ENCODE measurements around the gene LPP.

The LPP gene

DNA sequence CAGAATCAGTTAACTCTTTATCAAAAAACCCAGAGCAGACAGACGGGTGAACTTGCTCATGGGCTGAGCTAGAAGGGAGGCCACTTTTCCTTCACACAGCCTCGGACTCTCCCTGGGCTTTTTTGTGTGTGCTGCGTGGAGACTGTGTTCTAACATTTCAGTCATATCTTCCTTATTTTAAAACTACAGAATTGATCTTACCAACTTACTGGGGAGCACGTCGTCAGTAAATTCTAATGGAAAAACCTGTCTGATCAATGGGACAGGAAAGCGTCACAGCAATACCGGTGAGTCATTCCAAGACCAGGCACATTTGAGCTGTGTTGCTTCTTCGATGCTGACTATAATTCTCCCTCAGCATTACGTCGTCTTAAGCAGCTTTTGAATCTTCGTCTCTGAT is 145.1 kb downstream of the LPP start:
- in situ Hi-C loops (cut with HindIII; ENCODE audit: low pct_ligation_motif_present, low pct_unique_long_range_greater_than_20kb, low sequenced_read_pairs), result no loop called here
- DNase-seq, result no peak

DNA sequence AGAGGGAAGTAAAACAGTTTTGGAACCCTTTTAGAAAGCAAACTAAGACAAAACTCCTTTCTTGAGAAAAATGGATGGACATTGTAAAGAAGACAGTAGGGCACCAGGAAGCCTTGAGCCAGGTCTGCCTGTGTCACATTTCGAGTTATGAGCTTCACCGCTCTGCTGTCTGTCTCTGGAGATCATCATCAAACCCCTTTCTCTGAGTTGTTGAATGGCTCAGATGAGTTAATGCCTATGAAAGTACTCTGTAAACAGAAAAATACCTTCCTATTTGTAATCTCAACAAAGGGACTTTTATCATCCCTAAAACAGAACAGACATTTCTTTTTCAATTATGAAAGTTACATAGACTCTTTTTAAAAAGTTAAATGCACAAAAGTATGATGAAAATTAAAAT is 145.8 kb downstream of the LPP start:
- DNase-seq, result no peak
- in situ Hi-C loops (cut with HindIII; ENCODE audit: low pct_ligation_motif_present, low pct_unique_long_range_greater_than_20kb, low sequenced_read_pairs), result no loop called here

DNA sequence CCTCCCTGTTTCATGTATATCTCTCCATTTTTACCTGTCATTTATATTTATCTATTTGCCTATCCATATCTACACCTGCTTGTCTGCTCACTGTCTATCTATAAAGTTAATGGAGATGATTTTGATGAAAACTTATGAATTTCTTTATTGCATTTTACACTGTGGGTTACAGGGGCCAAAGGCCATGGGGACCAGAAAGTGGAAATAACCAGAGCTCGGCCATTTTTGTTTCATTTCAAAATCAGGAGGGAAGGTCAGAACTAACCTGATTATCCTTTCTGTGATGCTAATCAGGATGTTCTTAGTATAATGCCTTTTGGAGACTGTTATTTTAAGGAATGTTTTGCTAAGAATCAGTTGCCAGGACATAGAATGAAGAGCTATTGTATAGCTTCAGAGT is 147.2 kb downstream of the LPP start:
- DNase-seq, result no peak
- in situ Hi-C loops (cut with HindIII; ENCODE audit: low pct_ligation_motif_present, low pct_unique_long_range_greater_than_20kb, low sequenced_read_pairs), result no loop called here

DNA sequence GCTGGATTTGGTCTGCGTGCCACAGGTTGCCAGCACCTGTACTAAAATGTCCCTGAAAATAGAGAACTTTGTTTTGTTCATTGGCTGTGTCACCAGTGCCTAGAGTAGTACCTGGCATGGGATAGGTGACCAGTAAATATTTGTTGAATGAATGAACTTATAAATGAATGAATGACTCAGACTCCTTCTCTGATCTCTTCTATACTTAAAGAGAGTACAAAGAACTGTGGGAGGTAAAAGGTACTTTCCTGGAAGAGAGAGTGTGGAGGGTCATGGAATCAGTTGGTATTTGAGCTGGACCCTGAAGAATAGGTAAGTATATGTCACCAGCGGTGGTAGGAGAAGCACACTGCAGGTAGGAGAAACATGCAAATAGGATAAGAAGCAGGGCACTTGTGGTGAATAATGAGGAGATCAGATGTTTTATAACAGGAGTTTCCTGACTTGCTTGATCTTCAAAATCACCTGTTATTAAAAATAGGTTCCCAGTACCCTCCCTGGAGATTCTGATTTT is 149.4 kb downstream of the LPP start:
- no peak for DNase-seq
- in situ Hi-C loops (cut with HindIII; ENCODE audit: low pct_ligation_motif_present, low pct_unique_long_range_greater_than_20kb, low sequenced_read_pairs), result no loop called here

GRCh38 chr3:188303823-188304222 is 149.9 kb downstream of the LPP start:
- in situ Hi-C loops (cut with HindIII; ENCODE audit: low pct_ligation_motif_present, low pct_unique_long_range_greater_than_20kb, low sequenced_read_pairs), result no loop called here
- DNase-seq, result no peak

- in situ Hi-C loops (cut with HindIII; ENCODE audit: low pct_ligation_motif_present, low pct_unique_long_range_greater_than_20kb, low sequenced_read_pairs), result no loop called here
- no peak for DNase-seq
These were observed 150.5 kb downstream of the LPP start for GRCh38 chr3:188304501-188304900.

- DNase-seq, result no peak
- in situ Hi-C loops (cut with HindIII; ENCODE audit: low pct_ligation_motif_present, low pct_unique_long_range_greater_than_20kb, low sequenced_read_pairs), result no loop called here
These were observed 151.3 kb downstream of the LPP start for GRCh38 chr3:188305220-188305619.

GRCh38 chr3:188306435-188307005 is 152.6 kb downstream of the LPP start:
- in situ Hi-C loops (cut with HindIII; ENCODE audit: low pct_ligation_motif_present, low pct_unique_long_range_greater_than_20kb, low sequenced_read_pairs), result no loop called here
- no peak for DNase-seq

DNA sequence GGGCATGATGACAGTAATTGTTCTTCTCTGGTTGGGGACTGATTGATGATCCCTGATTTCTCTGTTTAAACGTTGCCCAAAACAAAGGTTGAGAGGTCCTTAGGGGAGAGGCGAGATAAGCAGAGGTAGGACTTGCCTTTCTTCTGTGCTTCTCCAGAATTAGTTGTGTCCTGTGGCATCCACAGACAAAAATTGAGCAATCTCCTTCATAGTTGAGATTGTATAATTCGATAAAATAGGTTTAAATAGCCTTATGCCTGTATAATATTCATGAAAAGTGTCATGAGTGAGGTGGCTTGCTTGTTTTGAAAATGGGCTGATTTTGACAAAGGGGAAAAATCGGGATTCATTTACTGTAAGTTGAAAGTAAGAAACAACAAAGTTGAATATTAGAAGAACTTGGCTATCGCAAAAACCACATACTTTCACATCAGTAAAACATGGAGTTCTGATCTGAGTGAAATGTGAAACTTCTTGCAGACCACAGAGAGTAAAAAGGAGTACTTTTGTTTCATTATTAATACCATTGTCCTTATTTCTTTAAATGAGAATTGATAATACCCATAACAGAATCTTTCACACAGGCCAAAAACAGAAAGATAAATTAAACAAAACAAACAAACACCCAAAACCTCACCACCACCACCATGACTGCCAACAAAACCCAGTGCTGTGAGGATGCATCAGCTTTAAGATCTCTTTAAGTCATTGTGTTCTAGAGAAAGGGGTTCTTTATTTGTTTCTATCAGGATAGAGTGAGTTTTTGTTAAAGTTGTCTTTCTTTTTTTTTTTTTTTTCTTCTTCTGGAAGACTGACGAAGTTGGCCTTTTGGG is 155.7 kb downstream of the LPP start:
- no peak for DNase-seq
- in situ Hi-C loops (cut with HindIII; ENCODE audit: low pct_ligation_motif_present, low pct_unique_long_range_greater_than_20kb, low sequenced_read_pairs), result no loop called here

DNA sequence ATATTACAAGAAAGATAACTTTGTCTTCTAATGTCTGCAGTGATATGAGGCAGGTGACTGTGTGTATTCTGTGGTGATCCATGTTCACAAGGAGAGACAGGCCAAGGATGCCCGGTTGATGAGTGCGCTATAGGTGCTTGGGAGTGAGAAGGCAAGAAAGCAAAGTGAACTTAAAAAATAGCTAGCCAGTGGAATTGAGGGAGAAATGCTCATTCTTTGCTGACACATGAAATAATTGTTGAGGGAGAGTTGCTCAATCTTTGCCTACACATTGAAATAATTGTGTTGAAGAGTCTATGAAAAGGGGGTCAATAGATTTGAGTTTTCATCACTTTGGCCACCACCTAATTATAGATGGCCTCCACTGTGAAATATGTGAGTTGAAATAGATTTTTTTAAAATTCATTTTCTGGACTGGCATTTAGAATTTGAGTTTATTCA is 156.3 kb downstream of the LPP start:
- in situ Hi-C loops (cut with HindIII; ENCODE audit: low pct_ligation_motif_present, low pct_unique_long_range_greater_than_20kb, low sequenced_read_pairs), result no loop called here
- no peak for DNase-seq

- no peak for DNase-seq
- in situ Hi-C loops (cut with HindIII; ENCODE audit: low pct_ligation_motif_present, low pct_unique_long_range_greater_than_20kb, low sequenced_read_pairs), result no loop called here
These were observed 161.6 kb downstream of the LPP start for GRCh38 chr3:188315553-188315952.

DNA sequence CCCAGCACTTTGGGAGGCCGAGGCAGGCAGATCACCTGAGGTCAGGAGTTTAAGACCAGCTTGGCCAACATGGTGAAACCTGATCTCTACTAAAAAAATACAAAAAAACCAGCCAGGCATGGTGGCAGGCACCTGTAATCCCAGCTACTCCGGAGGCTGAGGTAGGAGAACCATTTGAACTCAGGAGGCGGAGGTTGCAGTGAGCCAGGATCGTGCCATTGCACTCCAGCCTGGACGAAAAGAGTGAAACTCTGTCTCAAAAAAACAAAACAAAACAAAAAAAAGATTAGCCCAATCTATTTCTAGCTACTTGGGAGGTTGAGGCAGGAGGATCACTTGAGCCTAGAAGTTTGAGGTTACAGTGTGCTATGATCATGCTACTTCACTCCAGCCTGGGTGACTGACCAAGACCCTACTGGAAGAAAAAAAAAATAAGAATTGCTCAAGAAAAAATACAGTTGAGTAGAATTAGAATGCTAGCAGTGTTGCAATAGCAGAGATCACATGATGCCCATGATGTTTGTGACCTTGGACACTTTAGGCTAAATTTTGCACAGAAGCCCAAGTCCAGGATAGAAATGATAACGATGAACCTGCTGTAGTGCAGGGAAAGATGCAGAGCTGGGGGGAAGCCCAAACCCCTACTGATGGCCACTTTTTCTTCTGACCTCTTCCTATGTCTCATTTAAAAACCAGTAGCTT is 162.2 kb downstream of the LPP start:
- no peak for DNase-seq
- in situ Hi-C loops (cut with HindIII; ENCODE audit: low pct_ligation_motif_present, low pct_unique_long_range_greater_than_20kb, low sequenced_read_pairs), result no loop called here

DNA sequence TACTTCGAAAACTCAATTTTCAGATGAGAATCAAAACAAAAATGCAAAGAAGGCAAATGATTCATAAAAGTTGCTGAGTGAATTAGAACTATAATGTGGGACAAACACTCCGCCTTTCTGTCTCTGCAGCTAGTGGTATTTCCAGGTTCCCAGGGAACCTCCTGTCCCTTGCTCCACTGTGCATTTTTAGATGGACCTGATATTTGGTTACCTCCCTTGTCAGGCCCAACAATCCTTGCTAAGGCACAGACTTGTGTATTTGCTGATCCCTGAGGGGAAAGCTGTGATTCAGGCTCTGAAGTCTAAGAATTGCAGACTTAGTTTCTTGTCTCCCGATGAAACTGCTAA is 162.7 kb downstream of the LPP start:
- DNase-seq, result no peak
- in situ Hi-C loops (cut with HindIII; ENCODE audit: low pct_ligation_motif_present, low pct_unique_long_range_greater_than_20kb, low sequenced_read_pairs), result no loop called here

GRCh38 chr3:188319569-188319968 is 165.6 kb downstream of the LPP start:
- in situ Hi-C loops (cut with HindIII; ENCODE audit: low pct_ligation_motif_present, low pct_unique_long_range_greater_than_20kb, low sequenced_read_pairs), result no loop called here
- DNase-seq, result no peak

- no peak for DNase-seq
- in situ Hi-C loops (cut with HindIII; ENCODE audit: low pct_ligation_motif_present, low pct_unique_long_range_greater_than_20kb, low sequenced_read_pairs), result no loop called here
These were observed 166.8 kb downstream of the LPP start for GRCh38 chr3:188320757-188321156.

GRCh38 chr3:188321258-188321657 is 167.3 kb downstream of the LPP start:
- in situ Hi-C loops (cut with HindIII; ENCODE audit: low pct_ligation_motif_present, low pct_unique_long_range_greater_than_20kb, low sequenced_read_pairs), result no loop called here
- no peak for DNase-seq

DNA sequence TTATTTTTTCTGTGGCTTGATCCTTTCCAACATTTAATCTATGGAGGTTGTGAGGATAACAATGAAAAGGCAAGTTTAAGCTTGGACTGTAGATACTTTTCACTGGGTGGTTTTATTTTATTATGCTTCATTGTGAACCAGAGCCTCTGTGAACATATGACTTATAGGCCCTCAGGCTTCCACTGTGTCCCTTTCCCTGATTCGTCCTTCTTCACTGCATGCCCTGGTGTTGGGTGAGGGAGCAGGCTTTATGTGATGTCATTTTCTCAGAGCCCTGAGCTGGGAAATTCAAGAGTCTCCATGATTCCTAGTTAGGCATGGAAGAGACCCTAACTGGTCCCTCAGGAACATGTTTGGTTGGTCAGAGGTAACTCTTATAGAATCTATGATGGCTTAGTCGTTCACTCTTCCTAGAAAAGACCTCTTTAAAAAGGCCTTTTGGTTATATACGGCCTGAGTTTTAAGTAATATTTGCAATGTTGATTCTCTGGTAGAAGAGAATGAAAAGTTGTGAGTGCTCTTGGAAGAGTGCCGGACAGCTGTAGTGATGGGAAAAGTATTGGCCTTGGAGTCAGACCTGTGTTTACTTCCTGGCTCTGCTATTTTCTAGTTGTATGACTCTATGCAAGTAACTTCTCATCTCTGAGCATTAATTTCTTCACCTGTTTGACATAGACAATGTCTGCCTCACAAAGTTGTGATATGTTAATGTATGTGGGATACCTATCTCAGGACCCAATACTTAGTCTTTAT is 168.4 kb downstream of the LPP start:
- in situ Hi-C loops (cut with HindIII; ENCODE audit: low pct_ligation_motif_present, low pct_unique_long_range_greater_than_20kb, low sequenced_read_pairs), result no loop called here

DNA sequence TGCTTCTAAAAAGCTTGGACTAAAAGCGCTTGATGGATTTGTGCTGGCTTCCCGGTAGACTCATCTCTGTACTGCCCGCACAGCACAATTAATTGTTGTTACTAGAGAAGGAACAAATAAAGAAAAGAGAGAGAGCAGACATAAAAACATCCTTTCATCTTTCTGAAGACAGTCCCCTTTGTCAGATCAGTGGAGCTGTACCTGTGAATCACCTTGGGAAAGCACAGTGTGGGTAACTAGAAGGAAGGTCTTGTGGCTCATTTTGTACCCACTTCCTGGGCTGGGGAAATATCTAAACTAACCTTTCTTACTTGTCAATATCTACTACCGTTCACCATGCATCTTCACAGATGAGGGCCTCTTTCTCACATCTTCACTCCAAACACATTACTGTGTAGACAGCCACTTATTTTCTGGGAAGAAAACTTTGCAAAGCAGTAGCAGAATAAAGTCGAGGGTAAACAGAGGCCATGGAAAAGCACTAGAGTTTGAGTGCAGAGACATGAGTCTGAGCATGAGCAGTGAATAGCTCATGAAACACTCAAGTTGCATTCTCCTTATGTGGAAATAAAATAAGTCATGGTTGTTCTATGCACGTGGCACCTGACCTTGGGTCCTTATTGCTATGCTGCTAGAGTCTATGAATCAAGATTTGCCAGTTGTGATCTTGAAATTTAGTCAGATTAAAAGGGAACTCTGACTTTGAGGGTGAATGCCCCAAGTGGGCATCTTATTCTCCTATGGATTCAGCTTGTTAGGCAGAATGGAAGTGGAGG is 169.3 kb downstream of the LPP start:
- DNase-seq, result no peak
- in situ Hi-C loops (cut with HindIII; ENCODE audit: low pct_ligation_motif_present, low pct_unique_long_range_greater_than_20kb, low sequenced_read_pairs), result no loop called here

More for the DNA sequence above, 168.4 kb downstream of the LPP start:
- DNase-seq, result no peak

Data from ACHN (cell line).